IMR-90 (cell line): ENCODE results near the gene CIROP. TPM values are rescaled to one million over a fixed set of nuclear protein-coding genes. Genes with fewer than 3 reads are reported as not detected.

Source experiments
- ATAC-seq: fragments of 200-7000 bp; cut with Tn5 transposase; 2 replicates; pipeline ENCODE4 v1.9.1; 2020; ENCODE audit warnings: low read depth, mild to moderate bottlenecking, moderate library complexity
- BruUV-seq: library from RNA; stranded (reverse); fragments of 400-500 nt; replicated peaks from 2 replicates; lab custom pipeline; 2021; lab: Mats Ljungman, UMichigan
- CTCF ChIA-PET: fragments of 300-600 bp; formaldehyde crosslinking; extraction: SDS; loops from one replicate; lab custom pipeline; 2021; ENCODE audit warnings: antibody characterized with exemption; lab: Yijun Ruan, JAX
- POLR2A ChIA-PET: fragments of 300-600 bp; sonication (Branson Sonifier 250); formaldehyde crosslinking; loops from one replicate; lab custom pipeline; 2022; ENCODE audit warnings: antibody characterized with exemption; ENCODE audit not compliant: unreplicated experiment; lab: Charles Lee
- DNase-seq: peaks from one replicate; pipeline ENCODE4 v3.0.0; 2013
- H2AFZ ChIP-seq: replicated peaks from 2 replicates; pipeline ENCODE3; 2013; ENCODE audit warnings: low read length, mild to moderate bottlenecking; ENCODE audit not compliant: poor library complexity
- H2AK5ac ChIP-seq: 2 replicates; pipeline ENCODE4 v1.6.1; 2013; ENCODE audit warnings: low read depth, low read length, inconsistent platforms
- H2AK9ac ChIP-seq: replicated peaks from 2 replicates; pipeline ENCODE3; 2013; ENCODE audit warnings: mild to moderate bottlenecking, low read depth, low read length, moderate library complexity; ENCODE audit not compliant: poor library complexity
- H2BK120ac ChIP-seq: 2 replicates; pipeline ENCODE4 v1.6.1; 2013; ENCODE audit warnings: low read depth, low read length, inconsistent platforms
- H2BK15ac ChIP-seq: 3 replicates; pipeline ENCODE4 v1.6.1; 2013; ENCODE audit warnings: low read depth, low read length, inconsistent platforms
- H2BK20ac ChIP-seq: 2 replicates; pipeline ENCODE4 v1.6.1; 2013; ENCODE audit warnings: low read depth, mild to moderate bottlenecking, inconsistent platforms, low read length, moderate library complexity
- H2BK5ac ChIP-seq: 2 replicates; pipeline ENCODE4 v1.6.1; 2013; ENCODE audit warnings: mild to moderate bottlenecking, low read depth, low read length, inconsistent platforms; ENCODE audit not compliant: poor library complexity, severe bottlenecking
- H3K14ac ChIP-seq: replicated peaks from 2 replicates; pipeline ENCODE4 v1.6.1; 2013; ENCODE audit warnings: low read depth, low read length, inconsistent platforms
- H3K18ac ChIP-seq: 2 replicates; pipeline ENCODE4 v1.6.1; 2013; ENCODE audit warnings: low read depth, low read length, control low read depth
- H3K23ac ChIP-seq: 2 replicates; pipeline ENCODE4 v1.6.1; 2013; ENCODE audit warnings: low read depth, low read length, inconsistent platforms
- H3K27ac ChIP-seq: 2 replicates; pipeline ENCODE4 v1.5.1; 2013; ENCODE audit warnings: mild to moderate bottlenecking, control low read depth, low read length; ENCODE audit not compliant: insufficient read depth
- H3K27me3 ChIP-seq: 2 replicates; pipeline ENCODE4 v1.6.1; 2013; ENCODE audit warnings: low read length; ENCODE audit not compliant: control insufficient read depth, insufficient read depth
- H3K36me3 ChIP-seq: 2 replicates; pipeline ENCODE4 v1.6.1; 2013; ENCODE audit warnings: low read length, mixed read lengths; ENCODE audit not compliant: control insufficient read depth, insufficient read depth
- H3K4ac ChIP-seq: 2 replicates; pipeline ENCODE4 v1.6.1; 2013; ENCODE audit warnings: low read depth, low read length, inconsistent platforms
- H3K4me1 ChIP-seq: 2 replicates; pipeline ENCODE4 v1.6.1; 2013; ENCODE audit warnings: low read length, mixed read lengths; ENCODE audit not compliant: control insufficient read depth, insufficient read depth
- H3K4me2 ChIP-seq: 2 replicates; pipeline ENCODE4 v1.6.1; 2013; ENCODE audit warnings: low read depth, mild to moderate bottlenecking, control low read depth, low read length, moderate library complexity
- H3K4me3 ChIP-seq: 2 replicates; pipeline ENCODE4 v1.5.1; 2013; ENCODE audit warnings: low read depth, mild to moderate bottlenecking, control low read depth, low read length, moderate library complexity; ENCODE audit not compliant: insufficient read depth
- H3K56ac ChIP-seq: 2 replicates; pipeline ENCODE4 v1.6.1; 2013; ENCODE audit warnings: low read length, inconsistent platforms; ENCODE audit not compliant: insufficient read depth; ENCODE audit errors: extremely low read depth
- H3K79me1 ChIP-seq, 2 experiments: 2 replicates each; pipeline ENCODE4 v1.6.1; 2013; ENCODE audit warnings: low read length in 2 of 2, inconsistent platforms in 1 of 2, low read depth in 1 of 2
- H3K9ac ChIP-seq: 2 replicates; pipeline ENCODE4 v1.6.1; 2013; ENCODE audit warnings: low read depth, low read length, control low read depth
- H3K9me1 ChIP-seq: 2 replicates; pipeline ENCODE4 v1.6.1; 2013; ENCODE audit warnings: low read length, inconsistent platforms; ENCODE audit not compliant: insufficient read depth
- H3K9me3 ChIP-seq: 2 replicates; pipeline ENCODE4 v1.6.1; 2013; ENCODE audit warnings: low read length; ENCODE audit not compliant: control insufficient read depth, insufficient read depth
- H4K20me1 ChIP-seq: 2 replicates; pipeline ENCODE4 v1.6.1; 2013; ENCODE audit warnings: low read length, inconsistent platforms; ENCODE audit not compliant: insufficient read depth
- H4K5ac ChIP-seq: 2 replicates; pipeline ENCODE4 v1.6.1; 2013; ENCODE audit warnings: mild to moderate bottlenecking, low read depth, low read length, control low read depth
- H4K8ac ChIP-seq, 2 experiments: 2 replicates each; pipeline ENCODE4 v1.6.1; 2013; ENCODE audit warnings: low read depth in 2 of 2, low read length in 2 of 2, control low read depth in 1 of 2, inconsistent platforms in 1 of 2
- H4K91ac ChIP-seq: 2 replicates; pipeline ENCODE4 v1.6.1; 2013; ENCODE audit warnings: low read depth, low read length, inconsistent platforms; ENCODE audit not compliant: insufficient read depth
- BHLHE40 ChIP-seq: fragments of 150-350 bp; IDR thresholded peaks from 2 replicates; pipeline ENCODE4 v1.6.1; 2016; ENCODE audit warnings: mild to moderate bottlenecking, low read depth, low read length
- CEBPB ChIP-seq: IDR thresholded peaks from 2 replicates; pipeline ENCODE4 v1.6.1; 2012; ENCODE audit warnings: low read depth, low read length, improper control_type of control experiment
- CHD1 ChIP-seq: IDR thresholded peaks from 2 replicates; pipeline ENCODE4 v1.6.1; 2012; ENCODE audit warnings: low read depth, low read length, improper control_type of control experiment
- MAFK ChIP-seq: IDR thresholded peaks from 2 replicates; pipeline ENCODE4 v1.6.1; 2012; ENCODE audit warnings: low read depth, low read length, improper control_type of control experiment
- MAZ ChIP-seq: IDR thresholded peaks from 2 replicates; pipeline ENCODE4 v1.6.1; 2012; ENCODE audit warnings: low read depth, mild to moderate bottlenecking, low read length, improper control_type of control experiment, moderate library complexity, borderline replicate concordance
- NFE2L2 ChIP-seq: fragments of 150-350 bp; IDR thresholded peaks from 2 replicates; pipeline ENCODE4 v1.6.1; 2016; ENCODE audit warnings: low read depth, mild to moderate bottlenecking, low read length
- RAD21 ChIP-seq: IDR thresholded peaks from 2 replicates; pipeline ENCODE4 v1.6.1; 2012; ENCODE audit warnings: low read length, improper control_type of control experiment
- RFX5 ChIP-seq: IDR thresholded peaks from 2 replicates; pipeline ENCODE4 v1.8.0; 2012; ENCODE audit warnings: low read depth, mild to moderate bottlenecking, low read length, moderate library complexity
- WGBS, 2 experiments: methylation state at CpG; one replicate each; pipeline versions ENCODE4 v1.1.5 to v1.1.7; 2013; ENCODE audit warnings: missing lambda C conversion rate in 2 of 2; ENCODE audit not compliant: insufficient read length in 1 of 2; ENCODE audit errors: extremely low coverage in 2 of 2; 5-methylcytosine and 5-hydroxymethylcytosine counted together
- dilution Hi-C: fragments of 300-500 bp; cut with HindIII; formaldehyde crosslinking; loops from one replicate; pipeline ENCODE4 v1.14.3; 2018; ENCODE audit warnings: low sequenced_read_pairs; ENCODE audit not compliant: unreplicated experiment
- in situ Hi-C: fragments of 300-500 bp; cut with MboI; formaldehyde crosslinking; loops from 3 replicates; pipeline ENCODE4 v1.14.3; 2019; ENCODE audit warnings: low sequenced_read_pairs, inconsistent platforms, mixed read lengths
- intact Hi-C: fragments of 100-400 bp; cut with micrococcal nuclease; formaldehyde crosslinking; loops from 2 replicates; pipeline ENCODE4 v1.10.0; 2022
- polyA plus RNA-seq, 3 experiments: library from polyadenylated mRNA; depleted of rRNA; stranded (reverse); fragments of >200 nt; gene quantifications; 2 replicates each; pipeline ENCODE4 v1.2.3, GENCODE V29; 2012; ENCODE audit warnings: low replicate concordance in 1 of 3
- total RNA-seq: library from RNA; depleted of rRNA; stranded (reverse); fragments of >200 nt; gene quantifications from 2 replicates; pipeline ENCODE4 v1.2.3, GENCODE V29; 2012
- TF ChIP-seq, protein P1 (sequence below): fragments of 150-350 bp; IDR thresholded peaks from 2 replicates; pipeline ENCODE4 v1.6.1; 2016; ENCODE audit warnings: low read depth, mild to moderate bottlenecking, low read length, moderate library complexity, borderline replicate concordance
- TF ChIP-seq, protein P2 (sequence below): conservative IDR thresholded peaks from 2 replicates; pipeline ENCODE4 v1.5.1; 2012; ENCODE audit warnings: mild to moderate bottlenecking, low read depth, low read length, improper control_type of control experiment

Gene CIROP
- total and polyA plus RNA-seq, 2 of the 4 experiments (the other 2 are of a cell fraction), result 0.31 to 0.36 TPM

DNA sequence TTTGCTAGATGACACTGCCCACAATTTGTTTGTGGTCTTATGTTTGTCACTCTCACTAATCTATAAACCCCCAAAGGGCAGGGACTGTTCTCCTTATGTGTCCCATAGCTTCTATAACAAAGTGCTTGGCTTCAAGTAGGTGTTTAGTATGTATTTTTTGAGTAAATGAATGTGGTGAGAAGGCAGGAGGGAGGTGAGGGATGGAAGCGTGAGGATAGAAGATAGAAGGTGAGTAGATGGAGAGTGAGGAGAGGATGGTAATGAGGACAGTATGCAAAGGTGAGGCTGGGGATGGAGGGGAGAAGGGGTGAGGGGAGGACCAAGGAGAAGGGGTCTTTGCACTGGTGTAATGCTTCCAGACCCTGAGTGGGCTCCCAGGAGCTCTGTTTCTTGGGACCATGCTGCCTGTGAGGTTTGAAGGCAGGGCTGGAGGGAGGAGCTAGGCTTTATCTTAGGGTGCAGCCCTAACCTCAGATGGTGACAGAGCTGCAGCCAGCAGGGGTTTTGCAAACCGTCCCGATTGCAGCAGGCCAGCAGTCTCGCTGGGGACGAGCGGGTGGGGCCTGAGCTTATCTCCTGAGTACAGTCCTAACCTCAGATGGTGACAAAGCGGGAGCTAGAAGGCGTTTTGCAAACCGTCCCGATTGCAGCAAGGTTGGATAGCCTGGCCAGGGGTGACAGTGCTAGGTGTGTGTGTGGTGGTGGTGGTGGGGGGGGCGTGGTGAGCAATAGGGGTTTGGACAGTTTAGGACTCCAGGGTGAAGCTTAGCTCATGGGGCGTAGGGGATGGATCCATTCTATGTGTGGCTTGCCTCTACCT lies 7.8 kb upstream of the CIROP start (continued):
- no peak for TF ChIP-seq BHLHE40
- no peak for TF ChIP-seq RAD21
- no peak for TF ChIP-seq CHD1

DNA sequence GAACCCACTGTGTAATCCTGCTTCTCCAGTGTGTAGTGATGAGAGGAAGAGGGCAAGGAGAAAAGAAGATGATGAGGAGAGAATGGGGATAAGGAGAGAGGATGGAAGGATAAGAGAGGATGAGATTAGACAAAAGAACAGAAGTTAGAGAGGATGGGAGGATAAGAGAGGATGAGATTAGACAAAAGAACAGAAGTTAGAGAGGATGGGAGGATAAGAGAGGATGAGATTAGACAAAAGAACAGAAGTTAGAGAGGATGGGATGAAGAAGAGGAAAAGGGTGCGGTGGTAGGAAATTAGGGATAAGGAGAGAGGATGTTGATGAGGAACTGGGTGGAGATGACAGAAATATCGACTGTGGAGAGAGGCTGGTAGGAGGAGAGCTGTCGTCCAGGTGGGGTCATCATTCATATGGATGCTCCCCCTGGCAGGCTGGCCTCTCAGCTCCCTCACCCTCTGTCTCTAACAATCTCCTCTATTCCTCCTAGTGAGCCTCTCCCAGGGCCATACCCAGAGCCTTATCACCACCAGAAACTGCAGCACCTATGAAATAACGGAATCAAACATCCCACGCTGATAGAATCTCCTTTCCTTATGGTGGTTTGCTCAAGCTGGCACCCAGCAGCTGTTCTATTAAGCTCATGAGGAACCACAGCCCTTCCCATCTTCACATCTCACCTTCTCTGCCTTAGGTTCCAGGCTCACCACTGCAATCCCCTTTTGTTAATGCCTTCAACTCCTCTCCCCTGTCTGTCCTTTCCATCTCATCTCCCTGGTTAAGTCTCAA lies 6.0 kb upstream of the CIROP start:
- Histone ChIP-seq H2BK120ac (no peak overlapping the region; the same call in 1 of the 2 replicates), H3K4ac (peak overlapping the region; percentile 19; the same call in 1 of the 2 replicates), H2BK15ac (0 out of 3 replicates have a peak overlapping the region, but pooled peaks have one; percentile 17), H3K18ac (no peak overlapping the region), H3K27me3 (no peaks in the 10 kb centered on the region), H3K9me1 (peaks cover 27% of the 10 kb centered on the region), H4K5ac (no peak overlapping the region), H3K4me2 (no peak overlapping the region), H3K79me1 (peaks cover 7 to 10% of the 10 kb centered on the region in 2 experiments; a peak in 2 of 4 replicates), H3K27ac (no peak overlapping the region), H2AFZ (no peak overlapping the region), H2BK5ac (no peak overlapping the region), H2AK9ac (peak overlapping the region; percentile 46), H4K20me1 (no peaks in the 10 kb centered on the region), H3K23ac (no peak overlapping the region), H3K9me3 (no peaks in the 10 kb centered on the region), H3K36me3 (no peaks in the 10 kb centered on the region), H3K4me1 (peaks cover 27% of the 10 kb centered on the region), H3K14ac (no peak overlapping the region), H2BK20ac (no peak overlapping the region), H3K9ac (no peak overlapping the region), H3K4me3 (no peak overlapping the region), H4K8ac (no peak overlapping the region), H4K91ac (peak overlapping the region; percentile 45), H3K56ac (no peak overlapping the region), H2AK5ac (0 out of 2 replicates have a peak overlapping the region, but pooled peaks have one; percentile 48)
- ATAC-seq (no peak), DNase-seq (no peak)
- in situ Hi-C loops, result loop anchor here (10.0 kb wide), 1 partner anchor 194 kb away; the partner anchor contains the start of genes BCL2L2 and PPP1R3E
- CTCF ChIA-PET, result interaction anchor here (0.5 to 3.9 kb wide), 3 partner anchors 11 to 42 kb away, joined by 4 to 18 read pairs (median 12); no protein-coding TSS in a partner anchor
- WGBS, 2 experiments, result 95 to 100% methylated on average over 1 to 3 of the region's 5 CpGs
- no TSS peak for BruUV-seq
- dilution Hi-C loops, result no loop called here
- TF ChIP-seq NFE2L2, result no peak
- no peak for TF ChIP-seq MAZ
- TF ChIP-seq, protein P1, sequence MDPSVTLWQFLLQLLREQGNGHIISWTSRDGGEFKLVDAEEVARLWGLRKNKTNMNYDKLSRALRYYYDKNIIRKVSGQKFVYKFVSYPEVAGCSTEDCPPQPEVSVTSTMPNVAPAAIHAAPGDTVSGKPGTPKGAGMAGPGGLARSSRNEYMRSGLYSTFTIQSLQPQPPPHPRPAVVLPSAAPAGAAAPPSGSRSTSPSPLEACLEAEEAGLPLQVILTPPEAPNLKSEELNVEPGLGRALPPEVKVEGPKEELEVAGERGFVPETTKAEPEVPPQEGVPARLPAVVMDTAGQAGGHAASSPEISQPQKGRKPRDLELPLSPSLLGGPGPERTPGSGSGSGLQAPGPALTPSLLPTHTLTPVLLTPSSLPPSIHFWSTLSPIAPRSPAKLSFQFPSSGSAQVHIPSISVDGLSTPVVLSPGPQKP, result no peak
- TF ChIP-seq CEBPB, result no peak
- no peak for TF ChIP-seq RFX5
- TF ChIP-seq, protein P2, sequence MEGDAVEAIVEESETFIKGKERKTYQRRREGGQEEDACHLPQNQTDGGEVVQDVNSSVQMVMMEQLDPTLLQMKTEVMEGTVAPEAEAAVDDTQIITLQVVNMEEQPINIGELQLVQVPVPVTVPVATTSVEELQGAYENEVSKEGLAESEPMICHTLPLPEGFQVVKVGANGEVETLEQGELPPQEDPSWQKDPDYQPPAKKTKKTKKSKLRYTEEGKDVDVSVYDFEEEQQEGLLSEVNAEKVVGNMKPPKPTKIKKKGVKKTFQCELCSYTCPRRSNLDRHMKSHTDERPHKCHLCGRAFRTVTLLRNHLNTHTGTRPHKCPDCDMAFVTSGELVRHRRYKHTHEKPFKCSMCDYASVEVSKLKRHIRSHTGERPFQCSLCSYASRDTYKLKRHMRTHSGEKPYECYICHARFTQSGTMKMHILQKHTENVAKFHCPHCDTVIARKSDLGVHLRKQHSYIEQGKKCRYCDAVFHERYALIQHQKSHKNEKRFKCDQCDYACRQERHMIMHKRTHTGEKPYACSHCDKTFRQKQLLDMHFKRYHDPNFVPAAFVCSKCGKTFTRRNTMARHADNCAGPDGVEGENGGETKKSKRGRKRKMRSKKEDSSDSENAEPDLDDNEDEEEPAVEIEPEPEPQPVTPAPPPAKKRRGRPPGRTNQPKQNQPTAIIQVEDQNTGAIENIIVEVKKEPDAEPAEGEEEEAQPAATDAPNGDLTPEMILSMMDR, result no peak
- TF ChIP-seq MAFK, result no peak
- POLR2A ChIA-PET, result no interaction called here
- intact Hi-C loops, result no loop called here
